NCI-H187 treated with DMSO at 0.1 percent for 48 hours (cell line): Measurements from ENCODE around the gene CCDC107.

ENCODE experiments used
- DNase-seq: peaks from one replicate; lab custom pipeline; 2025; lab: John Stamatoyannopoulos, UW

CCDC107 gene

GRCh38 chr9:35660966-35661415, 2.9 kb downstream of the CCDC107 start:
- no peak for DNase-seq

DNA sequence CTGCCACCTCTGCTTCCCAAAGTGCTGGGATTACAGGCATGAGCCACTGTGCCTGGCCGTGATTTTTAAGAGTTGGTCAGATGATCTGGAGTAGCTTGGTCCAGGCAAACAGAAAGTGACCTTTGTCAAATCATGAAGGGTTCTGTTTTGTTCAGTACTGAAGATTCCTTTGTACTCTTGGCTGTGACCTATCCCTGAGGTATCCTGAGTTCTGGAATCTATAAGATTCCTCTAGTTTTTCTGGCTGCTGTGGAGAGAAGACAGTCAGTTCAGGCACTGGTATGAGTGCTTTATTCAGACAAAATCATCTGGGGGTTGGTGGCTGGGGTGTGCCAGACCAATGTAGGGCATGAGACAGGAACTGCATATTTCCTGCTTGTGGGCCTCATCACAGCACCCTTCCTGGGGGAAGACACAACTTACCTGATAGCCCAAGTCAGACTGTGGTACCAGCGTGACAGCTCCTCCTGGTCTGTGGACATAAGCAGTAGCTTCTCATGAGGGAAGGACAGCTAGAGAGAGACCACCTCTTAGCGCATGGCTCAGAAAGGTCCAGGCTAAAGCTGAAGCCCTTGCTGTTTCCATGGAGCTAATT, 3.8 kb downstream of the CCDC107 start:
- DNase-seq: no peak

- no peak for DNase-seq
Observed at GRCh38 chr9:35662437-35662836, 4.3 kb downstream of the CCDC107 start.

DNA sequence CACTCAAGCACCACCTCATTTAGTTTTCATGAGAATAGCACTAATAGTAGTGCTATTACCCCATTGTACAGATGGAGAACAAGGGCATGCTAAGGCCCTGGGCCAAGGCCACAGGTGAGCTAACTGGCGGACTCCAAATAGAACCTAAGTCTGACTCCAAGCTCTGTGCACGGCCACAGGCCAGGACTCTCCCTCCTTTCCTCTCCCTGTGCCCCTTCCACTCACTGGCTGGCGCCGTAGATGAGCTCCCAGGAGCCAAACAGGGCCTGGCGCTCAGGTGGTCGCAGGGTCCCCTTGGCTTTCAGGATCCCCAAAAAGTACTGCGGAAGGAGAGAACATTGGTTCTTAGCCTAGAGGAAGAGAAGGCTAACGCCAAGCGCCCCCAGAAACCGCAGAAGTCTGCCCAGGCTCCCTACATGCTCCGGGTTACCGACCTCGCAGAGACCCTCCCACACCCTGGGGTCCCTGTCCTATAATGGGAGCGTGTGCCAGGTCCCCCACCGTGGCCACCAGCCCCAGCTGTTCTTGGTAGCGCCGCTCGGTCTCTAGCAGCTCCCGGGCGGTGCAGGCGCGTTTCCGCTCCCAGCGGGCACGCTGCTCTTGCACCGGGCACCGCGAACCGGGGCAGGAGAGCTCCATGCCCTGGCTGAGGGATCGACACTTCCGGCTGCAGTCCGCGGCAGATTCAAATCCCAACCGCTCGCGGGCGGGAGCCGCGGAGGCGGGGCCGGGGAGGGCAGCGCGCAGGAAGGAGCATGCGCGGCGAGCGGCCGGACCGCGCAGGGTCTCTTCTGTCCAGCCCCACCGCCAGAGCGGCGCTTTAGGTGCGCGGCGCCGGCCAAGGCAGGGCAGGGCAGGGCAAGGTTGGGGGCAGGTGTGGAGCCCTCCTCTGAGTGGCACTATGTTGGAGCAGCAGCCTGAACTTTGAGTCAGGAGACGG, 6.7 kb downstream of the CCDC107 start, which contains the start of gene ARHGEF39:
Gene ARHGEF39, minus strand, starts transcription at position 665 of the 940 bp plus-strand sequence. Its CDS starts 26 bp downstream, at position 639.
- DNase-seq: no peak

GRCh38 chr9:35665471-35665818, 7.4 kb downstream of the CCDC107 start:
- DNase-seq: no peak

- no peak for DNase-seq
Observed at GRCh38 chr9:35666045-35666444, 8.0 kb downstream of the CCDC107 start.

- no peak for DNase-seq
Observed at GRCh38 chr9:35666549-35666948, 8.5 kb downstream of the CCDC107 start.

DNA sequence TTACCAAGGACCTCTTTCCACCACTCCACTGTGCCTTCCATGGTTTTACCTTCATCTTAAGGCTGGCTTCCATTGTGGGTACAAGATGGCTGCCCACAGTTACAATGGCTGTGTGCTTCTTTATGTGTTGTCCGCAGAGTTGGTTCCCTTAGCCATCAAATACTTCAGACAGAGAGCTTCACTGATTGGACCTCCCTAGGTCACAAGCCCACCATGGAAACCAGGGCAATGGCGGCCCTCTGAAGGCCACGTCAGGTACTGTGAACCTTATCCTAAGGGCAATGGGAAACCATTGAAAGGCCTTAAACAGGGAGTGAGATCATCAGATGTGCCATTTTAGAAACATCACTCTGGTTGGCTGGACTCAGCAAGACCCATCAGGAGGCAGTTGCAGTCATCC, 9.8 kb downstream of the CCDC107 start:
- no peak for DNase-seq

DNA sequence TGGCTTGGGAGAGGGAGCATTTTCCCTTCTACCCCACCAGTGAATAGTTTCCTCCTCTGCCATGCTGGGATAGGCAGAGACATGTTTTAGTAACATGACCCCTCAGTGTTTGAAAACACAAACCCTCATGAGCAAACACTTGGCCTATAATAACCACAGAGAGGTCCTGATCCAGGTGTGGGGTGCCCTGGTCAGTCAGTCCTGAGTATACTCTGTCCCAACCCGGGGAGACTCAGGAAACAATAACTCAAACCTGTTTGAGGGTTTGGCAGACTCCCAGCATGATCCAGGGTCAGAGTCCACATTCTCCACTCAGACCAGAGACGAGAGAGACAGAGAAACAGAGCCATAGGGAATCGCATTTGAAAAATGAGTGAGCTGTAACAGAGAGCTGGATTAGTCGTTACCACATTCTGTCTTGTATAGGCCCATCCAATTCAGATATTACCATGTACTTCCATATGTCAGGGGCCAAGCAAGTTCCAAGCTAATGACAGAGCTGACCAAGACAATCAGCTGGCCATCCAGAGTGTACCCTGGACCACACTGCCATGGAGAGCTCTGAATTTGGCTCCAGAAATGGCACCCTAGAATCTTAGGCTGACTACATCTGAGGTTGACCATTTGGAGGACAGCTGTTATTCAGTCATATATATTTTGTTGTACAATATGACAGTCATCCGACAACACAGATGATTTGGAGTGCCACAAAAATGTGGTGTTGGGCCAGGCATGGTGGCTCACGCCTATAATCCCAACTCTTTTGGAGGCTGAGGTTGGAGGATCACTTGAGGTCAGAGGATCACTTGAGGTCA, 11.4 kb downstream of the CCDC107 start:
- no peak for DNase-seq

DNA sequence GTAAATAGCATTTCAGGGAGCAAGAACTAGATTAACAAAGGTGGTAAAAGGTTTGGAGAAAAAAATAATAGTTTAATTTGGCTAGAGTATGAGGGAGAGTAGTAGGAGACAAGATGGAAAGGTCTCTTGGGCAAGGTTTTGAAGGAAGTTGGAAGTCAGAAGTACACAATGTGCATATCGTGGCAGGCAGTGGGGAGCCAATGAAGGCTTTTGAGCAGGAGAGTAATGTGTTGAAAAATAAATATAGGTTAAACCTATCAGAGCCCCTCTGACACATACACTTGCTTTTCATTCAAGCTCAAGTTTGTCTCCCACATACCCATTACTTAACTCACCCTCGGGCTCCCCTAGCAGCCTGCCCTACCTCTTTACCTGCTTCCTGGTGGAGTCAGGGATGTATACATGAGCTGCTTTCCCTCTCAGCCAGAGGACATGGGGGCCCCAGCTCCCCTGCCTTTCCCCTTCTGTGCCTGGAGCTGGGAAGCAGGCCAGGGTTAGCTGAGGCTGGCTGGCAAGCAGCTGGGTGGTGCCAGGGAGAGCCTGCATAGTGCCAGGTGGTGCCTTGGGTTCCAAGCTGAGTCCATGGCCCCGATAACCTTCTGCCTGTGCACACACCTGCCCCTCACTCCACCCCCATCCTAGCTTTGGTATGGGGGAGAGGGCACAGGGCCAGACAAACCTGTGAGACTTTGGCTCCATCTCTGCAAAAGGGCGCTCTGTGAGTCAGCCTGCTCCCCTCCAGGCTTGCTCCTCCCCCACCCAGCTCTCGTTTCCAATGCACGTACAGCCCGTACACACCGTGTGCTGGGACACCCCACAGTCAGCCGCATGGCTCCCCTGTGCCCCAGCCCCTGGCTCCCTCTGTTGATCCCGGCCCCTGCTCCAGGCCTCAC, 15.3 kb downstream of the CCDC107 start, which contains the start of gene CA9:
Gene CA9, plus strand, starts transcription at position 797 of the 893 bp plus-strand sequence. Its CDS starts 32 bp downstream, at position 829.
- no peak for DNase-seq

DNA sequence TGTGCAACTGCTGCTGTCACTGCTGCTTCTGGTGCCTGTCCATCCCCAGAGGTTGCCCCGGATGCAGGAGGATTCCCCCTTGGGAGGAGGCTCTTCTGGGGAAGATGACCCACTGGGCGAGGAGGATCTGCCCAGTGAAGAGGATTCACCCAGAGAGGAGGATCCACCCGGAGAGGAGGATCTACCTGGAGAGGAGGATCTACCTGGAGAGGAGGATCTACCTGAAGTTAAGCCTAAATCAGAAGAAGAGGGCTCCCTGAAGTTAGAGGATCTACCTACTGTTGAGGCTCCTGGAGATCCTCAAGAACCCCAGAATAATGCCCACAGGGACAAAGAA, 15.9 kb downstream of the CCDC107 start:
- no peak for DNase-seq

DNA sequence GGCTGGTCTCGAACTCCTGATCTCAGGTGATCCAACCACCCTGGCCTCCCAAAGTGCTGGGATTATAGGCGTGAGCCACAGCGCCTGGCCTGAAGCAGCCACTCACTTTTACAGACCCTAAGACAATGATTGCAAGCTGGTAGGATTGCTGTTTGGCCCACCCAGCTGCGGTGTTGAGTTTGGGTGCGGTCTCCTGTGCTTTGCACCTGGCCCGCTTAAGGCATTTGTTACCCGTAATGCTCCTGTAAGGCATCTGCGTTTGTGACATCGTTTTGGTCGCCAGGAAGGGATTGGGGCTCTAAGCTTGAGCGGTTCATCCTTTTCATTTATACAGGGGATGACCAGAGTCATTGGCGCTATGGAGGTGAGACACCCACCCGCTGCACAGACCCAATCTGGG, 17.1 kb downstream of the CCDC107 start:
- no peak for DNase-seq

- DNase-seq: no peak
Observed at GRCh38 chr9:35675732-35676392, 17.8 kb downstream of the CCDC107 start.

DNA sequence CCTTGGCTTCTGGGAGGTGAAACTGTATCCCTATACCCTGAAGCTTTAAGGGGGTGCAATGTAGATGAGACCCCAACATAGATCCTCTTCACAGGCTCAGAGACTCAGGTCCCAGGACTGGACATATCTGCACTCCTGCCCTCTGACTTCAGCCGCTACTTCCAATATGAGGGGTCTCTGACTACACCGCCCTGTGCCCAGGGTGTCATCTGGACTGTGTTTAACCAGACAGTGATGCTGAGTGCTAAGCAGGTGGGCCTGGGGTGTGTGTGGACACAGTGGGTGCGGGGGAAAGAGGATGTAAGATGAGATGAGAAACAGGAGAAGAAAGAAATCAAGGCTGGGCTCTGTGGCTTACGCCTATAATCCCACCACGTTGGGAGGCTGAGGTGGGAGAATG, 21.0 kb downstream of the CCDC107 start:
- no peak for DNase-seq

GRCh38 chr9:35679766-35680330, 21.8 kb downstream of the CCDC107 start:
- no peak for DNase-seq

GRCh38 chr9:35680331-35681105, 22.4 kb downstream of the CCDC107 start:
- DNase-seq: no peak

DNA sequence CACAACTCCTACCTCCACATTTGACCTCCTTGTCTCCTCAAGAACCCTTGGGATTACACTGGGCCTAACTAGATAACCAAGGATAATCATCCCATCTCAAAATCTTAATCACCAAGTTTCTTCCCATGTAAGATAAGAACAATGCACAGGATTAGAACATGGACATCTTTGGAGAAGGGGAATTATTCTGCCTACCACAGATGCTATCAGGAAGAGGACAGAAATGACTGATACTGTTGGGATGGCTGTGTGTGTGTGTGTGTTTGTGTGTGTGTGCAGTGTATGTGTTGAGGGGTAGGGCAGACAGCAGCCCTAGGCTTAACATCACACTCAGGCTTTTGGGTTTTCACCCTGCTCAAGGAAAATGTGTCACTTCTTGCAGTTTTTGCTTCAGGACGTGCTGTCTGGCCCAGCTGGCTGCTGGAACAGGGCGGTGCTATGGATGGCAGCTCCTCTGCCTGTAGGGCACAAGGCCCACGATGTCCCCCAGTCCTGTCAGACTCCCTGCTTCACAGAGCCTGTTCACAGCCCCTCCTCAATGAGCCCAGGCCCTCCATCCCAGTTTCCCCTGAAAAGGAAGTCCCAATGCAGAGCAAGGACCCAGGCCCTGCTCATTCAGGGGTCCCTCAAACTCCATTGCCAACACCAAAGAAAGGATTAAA, 23.4 kb downstream of the CCDC107 start:
- DNase-seq: no peak

GRCh38 chr9:35682051-35682450, 24.0 kb downstream of the CCDC107 start:
- DNase-seq: no peak
